ENCODE results near the gene CIDEB. TPM values are rescaled to one million over a fixed set of nuclear protein-coding genes. Genes with fewer than 3 reads are reported as not detected.

Gene CIDEB
- total and polyA plus RNA-seq, 10 of the 15 experiments (the other 5 are each of a cell fraction or from before 2014, with no cell fraction given): 0.34 to 6.3 (median 3.2) TPM

- TF ChIP-seq NR2C2 (IDR thresholded peaks at IDR 0.05; ENCODE audit: borderline replicate concordance, control insufficient read depth, insufficient read length, low read depth) (no peak), NFYB (IDR thresholded peaks at IDR 0.05; ENCODE audit: insufficient read depth, low read depth, low read length) (no peak), BRCA1 (IDR thresholded peaks at IDR 0.05; ENCODE audit: low read depth, low read length) (no peak), FOXM1 (IDR thresholded peaks at IDR 0.05; ENCODE audit: low read depth, low read length) (peak; percentile 66), ZSCAN29 (IDR thresholded peaks at IDR 0.05) (no peak), IKZF1 (conservative IDR thresholded peaks at IDR 0.05) (peak; percentile 83), BCL11A (IDR thresholded peaks at IDR 0.05; ENCODE audit: low read depth, low read length) (0 out of 2 replicates have a peak, but pooled peaks have one; percentile 41), WRNIP1 (IDR thresholded peaks at IDR 0.05; ENCODE audit: borderline replicate concordance, low read depth, low read length) (peak; percentile 96; the same call in 1 of the 2 replicates), ZBTB40 (IDR thresholded peaks at IDR 0.05; ENCODE audit: borderline replicate concordance) (no peak), CEBPB (IDR thresholded peaks at IDR 0.05; ENCODE audit: borderline replicate concordance in 1 of 2, low read depth in 2 of 2, low read length in 2 of 2) (no peak), NKRF (conservative IDR thresholded peaks at IDR 0.05) (no peak), JUNB (IDR thresholded peaks at IDR 0.05) (peak; percentile 74), ESRRA (IDR thresholded peaks at IDR 0.05; ENCODE audit: low read length) (peak; percentile 67; the same call in 1 of the 2 replicates), RELA (IDR thresholded peaks at IDR 0.05; ENCODE audit: borderline replicate concordance, partially characterized antibody) (no peak), CREM (IDR thresholded peaks at IDR 0.05; ENCODE audit: low read depth) (peak; percentile 56; the same call in 1 of the 2 replicates), BACH1 (IDR thresholded peaks at IDR 0.05; ENCODE audit: borderline replicate concordance) (no peak), POLR2A (IDR thresholded peaks at IDR 0.05; ENCODE audit: low read depth, low read length) (0 out of 2 replicates have a peak, but pooled peaks have one; percentile 27), ATF7 (IDR thresholded peaks at IDR 0.05; ENCODE audit: low read depth) (peak; percentile 86), TCF7 (IDR thresholded peaks at IDR 0.05; ENCODE audit: borderline replicate concordance) (no peak), CHD1 (IDR thresholded peaks at IDR 0.05; ENCODE audit: low read depth, low read length) (no peak), RCOR1 (conservative IDR thresholded peaks at IDR 0.05; ENCODE audit: low read depth, low read length) (peak; percentile 70; the same call in 1 of the 2 replicates), ZNF207 (IDR thresholded peaks at IDR 0.05; ENCODE audit: borderline replicate concordance) (peak; percentile 63; the same call in 1 of the 2 replicates), RELB (IDR thresholded peaks at IDR 0.05; ENCODE audit: low read depth) (peak; percentile 64), ASH2L (IDR thresholded peaks at IDR 0.05; ENCODE audit: borderline replicate concordance, low read depth) (no peak)
Measured at GRCh38 chr14:24296341-24297157, 11.2 kb downstream of the CIDEB start (continued).
